HepG2 (cell line): ENCODE results near the gene SLC6A6. TPM values are rescaled to one million over a fixed set of nuclear protein-coding genes. Genes with fewer than 3 reads are reported as not detected.

Source experiments
- ATAC-seq: fragments of 200-7000 bp; cut with Tn5 transposase; 3 replicates; pipeline ENCODE4 v1.9.1; 2020; ENCODE audit warnings: mild to moderate bottlenecking, moderate library complexity
- BruUV-seq: library from RNA; stranded (reverse); fragments of 400-500 nt; replicated peaks from 2 replicates; lab custom pipeline; 2021; lab: Mats Ljungman, UMichigan
- CTCF ChIA-PET: fragments of 300-600 bp; formaldehyde crosslinking; extraction: SDS; loops from one replicate; lab custom pipeline; 2021; ENCODE audit warnings: low total read pairs, inconsistent platforms, low intra/inter-chr PET ratio; lab: Yijun Ruan, JAX
- POLR2A ChIA-PET: fragments of 350-600 bp; sonication (Branson Sonifier 250); formaldehyde crosslinking; loops from one replicate; lab custom pipeline; 2020; ENCODE audit warnings: antibody characterized with exemption, inconsistent platforms; lab: Yijun Ruan, JAX
- DNase-seq: peaks from one replicate; pipeline ENCODE4 v3.0.0-alpha.2; 2015; ENCODE audit warnings: low spot score
- FAIRE-seq: peaks from 3 replicates; lab custom pipeline; 2011; peaks lifted over from hg19 to GRCh38; lab: Jason Lieb, UNC
- H2AFZ ChIP-seq: one replicate; pipeline ENCODE4 v1.6.1; 2011; ENCODE audit warnings: low read length, inconsistent platforms
- H3K27ac ChIP-seq: fragments of 300-600 bp; 3 replicates; pipeline ENCODE4 v1.8.0; 2011; ENCODE audit warnings: mixed run types, mild to moderate bottlenecking, mixed read lengths, low read length, inconsistent platforms; ENCODE audit not compliant: insufficient read depth; ENCODE audit errors: extremely low read length
- H3K27me3 ChIP-seq, 2 experiments: fragments of 200-600 bp in 1 of 2; 2 replicates in 1 of 2; 3 replicates in 1 of 2; pipeline versions ENCODE4 v1.6.0 to v1.8.0; 2011; ENCODE audit warnings: low read length in 2 of 2, mild to moderate bottlenecking in 2 of 2, moderate library complexity in 2 of 2, inconsistent platforms in 1 of 2; ENCODE audit not compliant: insufficient read depth in 2 of 2, control insufficient read depth in 1 of 2
- H3K36me3 ChIP-seq, 2 experiments: fragments of 200-600 bp in 1 of 2; replicated peaks in 1 of 2; 2 replicates in 1 of 2; 3 replicates in 1 of 2; pipeline versions ENCODE4 v1.5.1 to v1.8.0; 2011; ENCODE audit warnings: low read length in 2 of 2, inconsistent platforms in 1 of 2; ENCODE audit not compliant: insufficient read depth in 2 of 2, control insufficient read depth in 1 of 2
- H3K4me1 ChIP-seq: 2 replicates; pipeline ENCODE4 v1.5.1; 2012; ENCODE audit warnings: low read length, inconsistent platforms; ENCODE audit not compliant: insufficient read depth
- H3K4me2 ChIP-seq: 2 replicates; pipeline ENCODE4 v1.6.0; 2011; ENCODE audit warnings: low read depth, low read length, inconsistent platforms
- H3K4me3 ChIP-seq, 3 experiments: fragments of 200-600 bp in 1 of 3; sonication (generic), shearing (Covaris generic) in 1 of 3; replicated peaks in 1 of 3; 2 replicates each; pipeline ENCODE4 v1.5.1; 2011 to 2016; ENCODE audit warnings: low read length in 3 of 3, inconsistent platforms in 2 of 3, low read depth in 2 of 3, mild to moderate bottlenecking in 2 of 3, control low read depth in 1 of 3, mixed read lengths in 1 of 3; ENCODE audit not compliant: insufficient read depth in 1 of 3
- H3K79me2 ChIP-seq: one replicate; pipeline ENCODE4 v1.6.1; 2011; ENCODE audit warnings: low read length, inconsistent platforms; ENCODE audit not compliant: insufficient read depth
- H3K9ac ChIP-seq: 2 replicates; pipeline ENCODE4 v1.6.0; 2011; ENCODE audit warnings: mild to moderate bottlenecking, low read depth, low read length, inconsistent platforms; ENCODE audit not compliant: insufficient read depth
- H3K9me3 ChIP-seq: 2 replicates; pipeline ENCODE4 v1.5.1; 2012; ENCODE audit warnings: mild to moderate bottlenecking, low read length
- H4K20me1 ChIP-seq: 2 replicates; pipeline ENCODE4 v1.6.0; 2011; ENCODE audit warnings: inconsistent platforms, mild to moderate bottlenecking, low read length, moderate library complexity; ENCODE audit not compliant: insufficient read depth
- AKAP8 ChIP-seq: sonication (generic); formaldehyde crosslinking; IDR thresholded peaks from 2 replicates; pipeline ENCODE4 v1.5.1; 2020; ENCODE audit warnings: mild to moderate bottlenecking, missing genetic modification reagents
- ATRX ChIP-seq: sonication (generic); formaldehyde crosslinking; IDR thresholded peaks from 2 replicates; pipeline ENCODE4 v1.4.0; 2020; ENCODE audit warnings: missing genetic modification reagents, borderline replicate concordance
- CCDC6 ChIP-seq: sonication (generic); formaldehyde crosslinking; IDR thresholded peaks from 2 replicates; pipeline ENCODE4 v1.8.1; 2022; ENCODE audit warnings: mild to moderate bottlenecking, missing genetic modification reagents, moderate library complexity
- FOSL2 ChIP-seq: sonication (generic); formaldehyde crosslinking; IDR thresholded peaks from 2 replicates; pipeline ENCODE4 v1.4.0; 2020; ENCODE audit warnings: missing genetic modification reagents
- JDP2 ChIP-seq: sonication (generic); formaldehyde crosslinking; IDR thresholded peaks from 2 replicates; pipeline ENCODE4 v1.8.1; 2022; ENCODE audit warnings: missing genetic modification reagents, borderline replicate concordance
- JUNB ChIP-seq: sonication (generic); formaldehyde crosslinking; IDR thresholded peaks from 2 replicates; pipeline ENCODE4 v1.8.0; 2022; ENCODE audit warnings: missing genetic modification reagents, mild to moderate bottlenecking, borderline replicate concordance
- KLF13 ChIP-seq: sonication (generic); formaldehyde crosslinking; IDR thresholded peaks from 2 replicates; pipeline ENCODE4 v1.4.0; 2020; ENCODE audit warnings: mild to moderate bottlenecking, missing genetic modification reagents
- NR2F2 ChIP-seq: IDR thresholded peaks from 2 replicates; pipeline ENCODE4 v1.6.1; 2012; ENCODE audit warnings: low read depth, inconsistent platforms, borderline replicate concordance
- RFXAP ChIP-seq: sonication (generic); formaldehyde crosslinking; IDR thresholded peaks from 2 replicates; pipeline ENCODE4 v1.4.0; 2020; ENCODE audit warnings: missing genetic modification reagents, borderline replicate concordance
- THAP11 ChIP-seq: IDR thresholded peaks from 2 replicates; pipeline ENCODE4 v1.6.1; 2016; ENCODE audit warnings: missing biosample characterization, missing genetic modification reagents
- ZNF136 ChIP-seq: sonication (generic); formaldehyde crosslinking; IDR thresholded peaks from 2 replicates; pipeline ENCODE4 v1.8.1; 2022; ENCODE audit warnings: low read depth, mild to moderate bottlenecking, moderate library complexity, missing genetic modification reagents
- ZNF724P ChIP-seq: sonication (generic); formaldehyde crosslinking; IDR thresholded peaks from 2 replicates; pipeline ENCODE4 v1.8.0; 2022; ENCODE audit warnings: missing genetic modification reagents, borderline replicate concordance
- ZNF781 ChIP-seq: sonication (generic); formaldehyde crosslinking; IDR thresholded peaks from 2 replicates; pipeline ENCODE4 v1.5.1; 2020; ENCODE audit warnings: borderline replicate concordance, mild to moderate bottlenecking, missing genetic modification reagents; ENCODE audit errors: not compliant biosample characterization
- WGBS: methylation state at CpG from one replicate; pipeline ENCODE4 v1.1.6; 2017; ENCODE audit warnings: low lambda C conversion rate; 5-methylcytosine and 5-hydroxymethylcytosine counted together
- in situ Hi-C: cut with HindIII; loops from 2 replicates; pipeline ENCODE4 v1.10.0; 2017; ENCODE audit warnings: low pct_unique_long_range_greater_than_20kb; ENCODE audit not compliant: extremely low pct_ligation_motif_present
- intact Hi-C: fragments of 100-400 bp; cut with micrococcal nuclease; formaldehyde crosslinking; loops from one replicate; pipeline ENCODE4 v1.10.0; 2022; ENCODE audit not compliant: unreplicated experiment
- polyA plus RNA-seq, 8 experiments: library from polyadenylated mRNA; depleted of rRNA in 3 of 8; stranded (reverse) in 7 of 8; unstranded in 1 of 8; fragments of >200 nt; fragmentation: Illumina TruSeq in 4 of 8; extraction: Trizol in 4 of 8; gene quantifications; 2 replicates each; pipeline versions ENCODE4 v1.2.1 to v1.2.3, GENCODE V29; 2011 to 2016; ENCODE audit warnings: low read depth in 4 of 8, missing spikeins in 1 of 8, mixed read lengths in 1 of 8; ENCODE audit not compliant: insufficient read depth in 1 of 8
- total RNA-seq, 5 experiments: library from RNA; depleted of rRNA; stranded (reverse); fragments of >200 nt; fragmentation: Illumina TruSeq; extraction: Trizol; gene quantifications; 2 replicates each; pipeline ENCODE4 v1.2.3, GENCODE V29; 2016; ENCODE audit warnings: low read depth in 1 of 5
- TF ChIP-seq, protein P1 (sequence below): fragments of 450-650 bp; IDR thresholded peaks from 2 replicates; pipeline ENCODE4 v1.6.1; 2016
- TF ChIP-seq, protein P2 (sequence below): sonication (generic); formaldehyde crosslinking; IDR thresholded peaks from 2 replicates; pipeline ENCODE4 v1.4.0; 2020; ENCODE audit warnings: mild to moderate bottlenecking, missing genetic modification reagents
- TF ChIP-seq, protein P3 (sequence below): sonication (generic); formaldehyde crosslinking; IDR thresholded peaks from 2 replicates; pipeline ENCODE4 v1.5.0; 2020; ENCODE audit warnings: mild to moderate bottlenecking, missing genetic modification reagents
- TF ChIP-seq, protein P4 (sequence below): sonication (generic); formaldehyde crosslinking; IDR thresholded peaks from 2 replicates; pipeline ENCODE4 v1.5.0; 2020; ENCODE audit warnings: mild to moderate bottlenecking, missing genetic modification reagents
- TF ChIP-seq, protein P5 (sequence below): sonication (generic); formaldehyde crosslinking; IDR thresholded peaks from 2 replicates; pipeline ENCODE4 v1.5.0; 2020; ENCODE audit warnings: missing genetic modification reagents

SLC6A6 gene
- total and polyA plus RNA-seq, 2 of the 13 experiments (the other 11 are each of a cell fraction or from before 2014, with no cell fraction given), result 14.1 to 20.7 TPM

DNA sequence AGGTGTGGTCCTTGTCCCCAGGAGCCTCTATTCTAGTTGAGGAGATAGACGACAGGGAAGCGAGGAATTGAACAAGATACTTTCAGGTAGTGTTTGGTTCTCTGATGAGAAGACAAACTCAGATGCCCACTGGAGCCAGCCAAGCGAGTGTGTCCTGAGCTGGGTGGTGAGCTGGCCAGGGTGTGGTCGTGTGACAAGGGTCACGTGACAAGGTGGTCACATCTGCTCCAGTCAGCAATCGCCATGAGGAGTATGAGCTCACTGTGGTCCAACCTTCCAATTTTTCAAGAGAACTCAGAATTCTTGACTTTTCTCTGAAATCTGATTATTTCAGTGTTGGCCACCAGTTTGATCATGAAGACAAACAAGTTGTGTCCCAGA, 39.5 kb downstream of the SLC6A6 start:
- Histone ChIP-seq H3K4me3 (no peak overlapping the region), H3K9me3 (no peaks in the 10 kb centered on the region), H3K4me1 (no peaks in the 10 kb centered on the region), H2AFZ (no peak overlapping the region)
- BruUV-seq, result no TSS peak
- TF ChIP-seq FOSL2 (CRISPR knock-in tag) (no peak), ZNF136 (CRISPR knock-in tag) (no peak), ATRX (no peak), NR2F2 (no peak), RFXAP (CRISPR knock-in tag) (no peak), ZNF724P (CRISPR knock-in tag) (no peak), KLF13 (CRISPR knock-in tag) (no peak), ZNF781 (CRISPR knock-in tag) (no peak), THAP11 (no peak), CCDC6 (no peak), JUNB (no peak), JDP2 (no peak), AKAP8 (CRISPR knock-in tag) (no peak)
- TF ChIP-seq, protein P1, sequence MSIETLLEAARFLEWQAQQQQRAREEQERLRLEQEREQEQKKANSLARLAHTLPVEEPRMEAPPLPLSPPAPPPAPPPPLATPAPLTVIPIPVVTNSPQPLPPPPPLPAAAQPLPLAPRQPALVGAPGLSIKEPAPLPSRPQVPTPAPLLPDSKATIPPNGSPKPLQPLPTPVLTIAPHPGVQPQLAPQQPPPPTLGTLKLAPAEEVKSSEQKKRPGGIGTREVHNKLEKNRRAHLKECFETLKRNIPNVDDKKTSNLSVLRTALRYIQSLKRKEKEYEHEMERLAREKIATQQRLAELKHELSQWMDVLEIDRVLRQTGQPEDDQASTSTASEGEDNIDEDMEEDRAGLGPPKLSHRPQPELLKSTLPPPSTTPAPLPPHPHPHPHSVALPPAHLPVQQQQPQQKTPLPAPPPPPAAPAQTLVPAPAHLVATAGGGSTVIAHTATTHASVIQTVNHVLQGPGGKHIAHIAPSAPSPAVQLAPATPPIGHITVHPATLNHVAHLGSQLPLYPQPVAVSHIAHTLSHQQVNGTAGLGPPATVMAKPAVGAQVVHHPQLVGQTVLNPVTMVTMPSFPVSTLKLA, result no peak
- TF ChIP-seq, protein P2, sequence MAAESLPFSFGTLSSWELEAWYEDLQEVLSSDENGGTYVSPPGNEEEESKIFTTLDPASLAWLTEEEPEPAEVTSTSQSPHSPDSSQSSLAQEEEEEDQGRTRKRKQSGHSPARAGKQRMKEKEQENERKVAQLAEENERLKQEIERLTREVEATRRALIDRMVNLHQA (CRISPR knock-in tag), result no peak
- TF ChIP-seq, protein P3, sequence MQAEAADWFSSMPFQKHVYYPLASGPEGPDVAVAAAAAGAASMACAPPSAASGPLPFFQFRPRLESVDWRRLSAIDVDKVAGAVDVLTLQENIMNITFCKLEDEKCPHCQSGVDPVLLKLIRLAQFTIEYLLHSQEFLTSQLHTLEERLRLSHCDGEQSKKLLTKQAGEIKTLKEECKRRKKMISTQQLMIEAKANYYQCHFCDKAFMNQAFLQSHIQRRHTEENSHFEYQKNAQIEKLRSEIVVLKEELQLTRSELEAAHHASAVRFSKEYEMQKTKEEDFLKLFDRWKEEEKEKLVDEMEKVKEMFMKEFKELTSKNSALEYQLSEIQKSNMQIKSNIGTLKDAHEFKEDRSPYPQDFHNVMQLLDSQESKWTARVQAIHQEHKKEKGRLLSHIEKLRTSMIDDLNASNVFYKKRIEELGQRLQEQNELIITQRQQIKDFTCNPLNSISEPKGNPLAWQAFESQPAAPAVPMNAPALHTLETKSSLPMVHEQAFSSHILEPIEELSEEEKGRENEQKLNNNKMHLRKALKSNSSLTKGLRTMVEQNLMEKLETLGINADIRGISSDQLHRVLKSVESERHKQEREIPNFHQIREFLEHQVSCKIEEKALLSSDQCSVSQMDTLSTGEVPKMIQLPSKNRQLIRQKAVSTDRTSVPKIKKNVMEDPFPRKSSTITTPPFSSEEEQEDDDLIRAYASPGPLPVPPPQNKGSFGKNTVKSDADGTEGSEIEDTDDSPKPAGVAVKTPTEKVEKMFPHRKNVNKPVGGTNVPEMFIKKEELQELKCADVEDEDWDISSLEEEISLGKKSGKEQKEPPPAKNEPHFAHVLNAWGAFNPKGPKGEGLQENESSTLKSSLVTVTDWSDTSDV (CRISPR knock-in tag), result no peak
- TF ChIP-seq, protein P4, sequence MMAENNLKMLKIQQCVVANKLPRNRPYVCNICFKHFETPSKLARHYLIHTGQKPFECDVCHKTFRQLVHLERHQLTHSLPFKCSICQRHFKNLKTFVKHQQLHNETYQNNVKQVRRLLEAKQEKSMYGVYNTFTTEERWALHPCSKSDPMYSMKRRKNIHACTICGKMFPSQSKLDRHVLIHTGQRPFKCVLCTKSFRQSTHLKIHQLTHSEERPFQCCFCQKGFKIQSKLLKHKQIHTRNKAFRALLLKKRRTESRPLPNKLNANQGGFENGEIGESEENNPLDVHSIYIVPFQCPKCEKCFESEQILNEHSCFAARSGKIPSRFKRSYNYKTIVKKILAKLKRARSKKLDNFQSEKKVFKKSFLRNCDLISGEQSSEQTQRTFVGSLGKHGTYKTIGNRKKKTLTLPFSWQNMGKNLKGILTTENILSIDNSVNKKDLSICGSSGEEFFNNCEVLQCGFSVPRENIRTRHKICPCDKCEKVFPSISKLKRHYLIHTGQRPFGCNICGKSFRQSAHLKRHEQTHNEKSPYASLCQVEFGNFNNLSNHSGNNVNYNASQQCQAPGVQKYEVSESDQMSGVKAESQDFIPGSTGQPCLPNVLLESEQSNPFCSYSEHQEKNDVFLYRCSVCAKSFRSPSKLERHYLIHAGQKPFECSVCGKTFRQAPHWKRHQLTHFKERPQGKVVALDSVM (CRISPR knock-in tag), result no peak
- TF ChIP-seq, protein P5, sequence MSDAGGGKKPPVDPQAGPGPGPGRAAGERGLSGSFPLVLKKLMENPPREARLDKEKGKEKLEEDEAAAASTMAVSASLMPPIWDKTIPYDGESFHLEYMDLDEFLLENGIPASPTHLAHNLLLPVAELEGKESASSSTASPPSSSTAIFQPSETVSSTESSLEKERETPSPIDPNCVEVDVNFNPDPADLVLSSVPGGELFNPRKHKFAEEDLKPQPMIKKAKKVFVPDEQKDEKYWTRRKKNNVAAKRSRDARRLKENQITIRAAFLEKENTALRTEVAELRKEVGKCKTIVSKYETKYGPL (CRISPR knock-in tag), result no peak
- TF ChIP-seq, all 625 proteins: peak for 0
- no peak overlapping the region for H3K27ac ChIP-seq
- ATAC-seq (no peak), FAIRE-seq (no peak), DNase-seq (no peak)
- peaks cover 11 to 27% of the 10 kb centered on the region in 2 experiments; a peak in 4 of 5 replicates for H3K36me3 ChIP-seq
- H4K20me1 ChIP-seq, result 0 out of 2 replicates have a peak, but pooled peaks cover 3% of the 10 kb centered on the region
- POLR2A ChIA-PET, result no interaction called here
- WGBS, result 94% methylated on average over 6 of the region's 6 CpGs
- no peaks in the 10 kb centered on the region for H3K27me3 ChIP-seq
- CTCF ChIA-PET, result no interaction called here
- intact Hi-C loops, result no loop called here
- no peak overlapping the region for H3K9ac ChIP-seq
- in situ Hi-C loops, result no loop called here
- H3K79me2 ChIP-seq, result no peaks in the 10 kb centered on the region
- no peak overlapping the region for H3K4me2 ChIP-seq
